SK-N-SH (cell line): ENCODE data around the gene C11orf91. TPM values are rescaled to one million over a fixed set of nuclear protein-coding genes. Genes with fewer than 3 reads are reported as not detected.
A peak's percentile ranks its signal among the peaks of the same experiment; 100 is the strongest.

Source experiments
- CTCF ChIA-PET: fragments of 300-600, 350-600 bp; formaldehyde crosslinking; extraction: SDS; loops from one replicate; lab custom pipeline; 2021; lab: Yijun Ruan, JAX
- POLR2A ChIA-PET: fragments of 350-600 bp; sonication (Branson Sonifier 250); formaldehyde crosslinking; extraction: SDS; loops from one replicate; lab custom pipeline; 2020; ENCODE audit warnings: antibody characterized with exemption, inconsistent platforms; lab: Yijun Ruan, JAX
- DNase-seq: peaks from one replicate; pipeline ENCODE4 v3.0.0; 2012
- H2AFZ ChIP-seq: fragments of 200-600 bp; sonication (generic); 2 replicates; pipeline ENCODE4 v1.8.1; 2016; ENCODE audit warnings: antibody characterized with exemption, mild to moderate bottlenecking, low read depth
- H3F3A ChIP-seq: fragments of 200-600 bp; sonication (generic); replicated peaks from 2 replicates; pipeline ENCODE3; 2016; ENCODE audit warnings: antibody characterized with exemption, mild to moderate bottlenecking; ENCODE audit not compliant: insufficient read depth
- H3K27ac ChIP-seq, 2 experiments: fragments of 200-500 bp in 1 of 2; fragments of 200-600 bp in 1 of 2; sonication (Bioruptor generic) in 1 of 2; sonication (generic), shearing (Covaris generic) in 1 of 2; 2 replicates each; pipeline versions ENCODE4 v1.5.1 to v1.6.1; 2014 to 2016; ENCODE audit warnings: low read depth in 2 of 2, inconsistent platforms in 1 of 2, low read length in 1 of 2, mild to moderate bottlenecking in 1 of 2, mixed read lengths in 1 of 2
- H3K27me3 ChIP-seq: fragments of 200-600 bp; sonication (generic), shearing (Covaris generic); 2 replicates; pipeline ENCODE4 v1.6.1; 2016; ENCODE audit warnings: mixed run types; ENCODE audit not compliant: insufficient read depth
- H3K36me3 ChIP-seq, 2 experiments: fragments of 200-500 bp in 1 of 2; fragments of 200-600 bp in 1 of 2; sonication (Bioruptor generic) in 1 of 2; sonication (generic) in 1 of 2; replicated peaks in 1 of 2; 2 replicates each; pipeline versions ENCODE3 to v1.5.1; 2014 to 2016; ENCODE audit warnings: low read length in 1 of 2, mild to moderate bottlenecking in 1 of 2; ENCODE audit not compliant: insufficient read depth in 2 of 2, control insufficient read depth in 1 of 2
- H3K4me1 ChIP-seq, 2 experiments: fragments of 200-500 bp in 1 of 2; fragments of 200-600 bp in 1 of 2; sonication (Bioruptor generic) in 1 of 2; sonication (generic), shearing (Covaris generic) in 1 of 2; 2 replicates each; pipeline versions ENCODE4 v1.5.1 to v1.6.1; 2014 to 2016; ENCODE audit warnings: low read depth in 1 of 2, low read length in 1 of 2, mixed run types in 1 of 2; ENCODE audit not compliant: insufficient read depth in 2 of 2, control insufficient read depth in 1 of 2
- H3K4me2 ChIP-seq: fragments of 200-600 bp; sonication (generic), shearing (Covaris generic); 2 replicates; pipeline ENCODE4 v1.6.1; 2017; ENCODE audit warnings: mixed run types
- H3K4me3 ChIP-seq, 2 experiments: fragments of 200-500 bp in 1 of 2; fragments of 200-600 bp in 1 of 2; sonication (Bioruptor generic) in 1 of 2; sonication (generic), shearing (Covaris generic) in 1 of 2; 2 replicates each; pipeline versions ENCODE4 v1.5.1 to v1.8.1; 2014 to 2016; ENCODE audit warnings: low read depth in 2 of 2, inconsistent platforms in 1 of 2, low read length in 1 of 2, mild to moderate bottlenecking in 1 of 2, mixed read lengths in 1 of 2, moderate library complexity in 1 of 2
- H3K79me2 ChIP-seq: fragments of 200-600 bp; sonication (generic); 2 replicates; pipeline ENCODE4 v1.8.1; 2017; ENCODE audit warnings: mild to moderate bottlenecking; ENCODE audit not compliant: insufficient read depth
- H3K9ac ChIP-seq: fragments of 200-600 bp; sonication (generic); 2 replicates; pipeline ENCODE4 v1.6.1; 2017; ENCODE audit warnings: mixed run types
- H3K9me2 ChIP-seq: fragments of 200-600 bp; sonication (generic); 2 replicates; pipeline ENCODE4 v1.6.1; 2017; ENCODE audit warnings: mixed run types
- H3K9me3 ChIP-seq: fragments of 200-600 bp; sonication (generic); 2 replicates; pipeline ENCODE4 v1.6.1; 2017; ENCODE audit warnings: mixed run types, mild to moderate bottlenecking, moderate library complexity
- H4K20me1 ChIP-seq: fragments of 200-600 bp; sonication (generic); 2 replicates; pipeline ENCODE4 v1.6.1; 2017; ENCODE audit warnings: mild to moderate bottlenecking, mixed run types; ENCODE audit not compliant: insufficient read depth
- CHD2 ChIP-seq: fragments of 150-350 bp; IDR thresholded peaks from 2 replicates; pipeline ENCODE4 v1.6.1; 2018; ENCODE audit warnings: low read length; ENCODE audit not compliant: partially characterized antibody
- EP300 ChIP-seq, 2 experiments: IDR thresholded peaks; 2 replicates each; pipeline versions ENCODE4 v1.4.0 to v1.6.1; 2012; ENCODE audit warnings: borderline replicate concordance in 1 of 2, low read depth in 1 of 2, low read length in 1 of 2
- FOXJ3 ChIP-seq: sonication (generic); formaldehyde crosslinking; IDR thresholded peaks from 2 replicates; pipeline ENCODE4 v1.5.1; 2020; ENCODE audit warnings: mild to moderate bottlenecking, missing genetic modification reagents
- FOXM1 ChIP-seq: IDR thresholded peaks from 2 replicates; pipeline ENCODE4 v1.4.0; 2012; ENCODE audit warnings: low read depth, mild to moderate bottlenecking
- GABPA ChIP-seq: IDR thresholded peaks from 2 replicates; pipeline ENCODE4 v1.4.0; 2012; ENCODE audit warnings: low read depth, mild to moderate bottlenecking
- IRF3 ChIP-seq: fragments of 150-350 bp; IDR thresholded peaks from 2 replicates; pipeline ENCODE4 v1.6.1; 2016; ENCODE audit warnings: mild to moderate bottlenecking, low read depth, low read length
- JUND ChIP-seq: IDR thresholded peaks from 2 replicates; pipeline ENCODE4 v1.4.0; 2012
- MAX ChIP-seq: IDR thresholded peaks from 2 replicates; pipeline ENCODE4 v1.4.0; 2012; ENCODE audit warnings: low read depth
- MEF2A ChIP-seq: IDR thresholded peaks from 2 replicates; pipeline ENCODE4 v1.4.0; 2012; ENCODE audit warnings: low read depth, borderline replicate concordance
- PBX3 ChIP-seq: IDR thresholded peaks from 2 replicates; pipeline ENCODE4; 2012
- RAD21 ChIP-seq: IDR thresholded peaks from 2 replicates; pipeline ENCODE4 v1.6.1; 2012; ENCODE audit warnings: mild to moderate bottlenecking, low read length
- RFX5 ChIP-seq: IDR thresholded peaks from 2 replicates; pipeline ENCODE4 v1.6.1; 2012; ENCODE audit warnings: mild to moderate bottlenecking, improper control_type of control experiment, low read length
- RXRA ChIP-seq: IDR thresholded peaks from 2 replicates; pipeline ENCODE4 v1.4.0; 2012; ENCODE audit warnings: low read depth, mild to moderate bottlenecking, borderline replicate concordance
- TCF12 ChIP-seq: IDR thresholded peaks from 2 replicates; pipeline ENCODE4 v1.4.0; 2012
- USF1 ChIP-seq: IDR thresholded peaks from 2 replicates; pipeline ENCODE4 v1.4.0; 2012; ENCODE audit warnings: low read depth, borderline replicate concordance
- YY1 ChIP-seq: IDR thresholded peaks from 2 replicates; pipeline ENCODE4 v1.4.0; 2012; ENCODE audit warnings: low read depth, mild to moderate bottlenecking
- WGBS: methylation state at CpG from one replicate; pipeline ENCODE4 v1.1.6; 2017; ENCODE audit warnings: low lambda C conversion rate; 5-methylcytosine and 5-hydroxymethylcytosine counted together
- polyA plus RNA-seq, 3 experiments: library from polyadenylated mRNA; depleted of rRNA; stranded (reverse); fragments of >200 nt; gene quantifications; 2 replicates each; pipeline ENCODE4 v1.2.3, GENCODE V29; 2012
- TF ChIP-seq, protein P1 (sequence below): fragments of 150-350 bp; IDR thresholded peaks from 2 replicates; pipeline ENCODE4 v1.6.1; 2017; ENCODE audit warnings: antibody characterized with exemption, low read length, low read depth, borderline replicate concordance

C11orf91 gene
- polyA plus RNA-seq, 1 of the 3 experiments (the other 2 are of a cell fraction) = 0.15 TPM

- TF ChIP-seq, protein P1, sequence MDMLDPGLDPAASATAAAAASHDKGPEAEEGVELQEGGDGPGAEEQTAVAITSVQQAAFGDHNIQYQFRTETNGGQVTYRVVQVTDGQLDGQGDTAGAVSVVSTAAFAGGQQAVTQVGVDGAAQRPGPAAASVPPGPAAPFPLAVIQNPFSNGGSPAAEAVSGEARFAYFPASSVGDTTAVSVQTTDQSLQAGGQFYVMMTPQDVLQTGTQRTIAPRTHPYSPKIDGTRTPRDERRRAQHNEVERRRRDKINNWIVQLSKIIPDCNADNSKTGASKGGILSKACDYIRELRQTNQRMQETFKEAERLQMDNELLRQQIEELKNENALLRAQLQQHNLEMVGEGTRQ = no peak
- peak in 1 of 2 experiments; percentile 80; a peak in 2 of 4 replicates for TF ChIP-seq EP300 (IDR thresholded peaks at IDR 0.05; ENCODE audit: borderline replicate concordance in 1 of 2, low read depth in 1 of 2, low read length in 1 of 2)
Measured at GRCh38 chr11:33692013-33692504, 8.6 kb downstream of the C11orf91 start (continued).

GRCh38 chr11:33691066-33691864 is 9.4 kb downstream of the C11orf91 start:
- Histone ChIP-seq H3K4me3 (0 out of 4 replicates have a peak overlapping the region, but pooled peaks of 1 of the 2 experiments have one; percentile 12), H3K9me3 (no peaks in the 10 kb centered on the region), H3F3A (peaks cover 56% of the 10 kb centered on the region), H3K36me3 (no peaks in the 10 kb centered on the region), H3K27ac (peak overlapping the region; percentile 73 to 100), H3K4me2 (peak overlapping the region; percentile 69), H3K4me1 (peaks cover 26 to 73% of the 10 kb centered on the region in 2 experiments), H2AFZ (0 out of 2 replicates have a peak overlapping the region, but pooled peaks have one; percentile 5), H3K27me3 (no peaks in the 10 kb centered on the region), H3K79me2 (no peaks in the 10 kb centered on the region), H3K9me2 (no peaks in the 10 kb centered on the region), H4K20me1 (no peaks in the 10 kb centered on the region), H3K9ac (peak overlapping the region; percentile 85)
- DNase-seq = no peak
- WGBS = 33% methylated on average over 6 of the region's 6 CpGs
- POLR2A ChIA-PET = interaction anchor here (1.3 kb wide), 1 partner anchor 9 kb away, joined by 4 read pairs; the partner anchor contains the start of gene C11orf91
- CTCF ChIA-PET = interaction anchor here (1.2 to 14.6 kb wide), 5 partner anchors 51 to 526 kb away, joined by 3 to 185 read pairs (median 18); no protein-coding TSS in a partner anchor
- TF ChIP-seq MAX = no peak
- TF ChIP-seq, all 33 proteins: peak for 0

- DNase-seq = no peak
- no peaks in the 10 kb centered on the region for H4K20me1 ChIP-seq
- peaks cover 25 to 71% of the 10 kb centered on the region in 2 experiments for H3K4me1 ChIP-seq
- H3F3A ChIP-seq = peaks cover 56% of the 10 kb centered on the region
- WGBS = 11% methylated on average over 8 of the region's 8 CpGs
- no peaks in the 10 kb centered on the region for H3K79me2 ChIP-seq
- peak overlapping the region; percentile 73 to 100 for H3K27ac ChIP-seq
- H2AFZ ChIP-seq = peak overlapping the region; percentile 5; the same call in 1 of the 2 replicates
- CTCF ChIA-PET = interaction anchor here (2.8 to 14.6 kb wide), 5 partner anchors 10 to 525 kb away, joined by 12 to 185 read pairs (median 18); partner anchors contain the start of gene C11orf91
- H3K36me3 ChIP-seq = no peaks in the 10 kb centered on the region
- POLR2A ChIA-PET = no interaction called here
- no peak overlapping the region for H3K4me3 ChIP-seq
- peak overlapping the region; percentile 69 for H3K4me2 ChIP-seq
- H3K9me2 ChIP-seq = no peaks in the 10 kb centered on the region
- peak overlapping the region; percentile 85 for H3K9ac ChIP-seq
- H3K9me3 ChIP-seq = no peaks in the 10 kb centered on the region
- H3K27me3 ChIP-seq = no peaks in the 10 kb centered on the region
- TF ChIP-seq CHD2 (no peak), JUND (peak; percentile 96), FOXJ3 (CRISPR knock-in tag) (no peak), USF1 (peak; percentile 35; the same call in 1 of the 2 replicates), IRF3 (no peak), MEF2A (no peak), FOXM1 (peak; percentile 92), RFX5 (no peak), MAX (peak; percentile 43), RXRA (peak; percentile 84; the same call in 1 of the 2 replicates), TCF12 (peak; percentile 95), GABPA (no peak), YY1 (peak; percentile 24; the same call in 1 of the 2 replicates), PBX3 (peak; percentile 95), RAD21 (no peak)
Measured at GRCh38 chr11:33690290-33691065, 10.1 kb downstream of the C11orf91 start.
